ENCODE measurements around the gene ZNF609. TPM values are rescaled to one million over a fixed set of nuclear protein-coding genes. Genes with fewer than 3 reads are reported as not detected.

Gene ZNF609
- total RNA-seq, 1 experiment from 2014 or later = 12.9 TPM

GRCh38 chr15:64521726-64522164, 61.4 kb downstream of the ZNF609 start:
- DNase-seq (ENCODE audit: low read depth, low spot score) = peak; percentile 97
- in situ Hi-C loops (cut with HindIII; ENCODE audit: low pct_unique_long_range_greater_than_20kb, low sequenced_read_pairs) = no loop called here

GRCh38 chr15:64522226-64522823, 61.9 kb downstream of the ZNF609 start:
- in situ Hi-C loops (cut with HindIII; ENCODE audit: low pct_unique_long_range_greater_than_20kb, low sequenced_read_pairs) = no loop called here
- DNase-seq (ENCODE audit: low read depth, low spot score) = no peak

DNA sequence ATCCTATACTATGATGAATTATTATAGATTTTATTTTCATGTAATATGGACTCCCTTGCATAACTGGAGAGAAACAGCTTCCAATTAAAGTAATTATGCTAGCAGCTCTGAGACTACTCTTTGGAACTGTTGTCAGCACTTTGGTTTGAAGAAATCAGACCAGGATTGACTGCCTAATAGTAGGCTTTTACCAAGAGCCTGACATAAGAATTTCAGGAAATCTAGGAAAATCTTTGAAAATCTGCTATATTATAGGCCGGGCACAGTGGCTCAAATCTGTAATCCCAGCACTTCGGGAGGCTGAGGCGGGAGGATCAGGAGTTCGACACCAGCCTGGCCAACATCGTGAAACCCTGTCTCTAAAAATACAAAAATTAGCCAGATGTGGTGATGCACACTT, 62.9 kb downstream of the ZNF609 start:
- no peak for DNase-seq (ENCODE audit: low read depth, low spot score)
- in situ Hi-C loops (cut with HindIII; ENCODE audit: low pct_unique_long_range_greater_than_20kb, low sequenced_read_pairs) = no loop called here

- peak; percentile 42 for DNase-seq (ENCODE audit: low read depth, low spot score)
- in situ Hi-C loops (cut with HindIII; ENCODE audit: low pct_unique_long_range_greater_than_20kb, low sequenced_read_pairs) = no loop called here
Observed at GRCh38 chr15:64524778-64525177, 64.4 kb downstream of the ZNF609 start.

DNA sequence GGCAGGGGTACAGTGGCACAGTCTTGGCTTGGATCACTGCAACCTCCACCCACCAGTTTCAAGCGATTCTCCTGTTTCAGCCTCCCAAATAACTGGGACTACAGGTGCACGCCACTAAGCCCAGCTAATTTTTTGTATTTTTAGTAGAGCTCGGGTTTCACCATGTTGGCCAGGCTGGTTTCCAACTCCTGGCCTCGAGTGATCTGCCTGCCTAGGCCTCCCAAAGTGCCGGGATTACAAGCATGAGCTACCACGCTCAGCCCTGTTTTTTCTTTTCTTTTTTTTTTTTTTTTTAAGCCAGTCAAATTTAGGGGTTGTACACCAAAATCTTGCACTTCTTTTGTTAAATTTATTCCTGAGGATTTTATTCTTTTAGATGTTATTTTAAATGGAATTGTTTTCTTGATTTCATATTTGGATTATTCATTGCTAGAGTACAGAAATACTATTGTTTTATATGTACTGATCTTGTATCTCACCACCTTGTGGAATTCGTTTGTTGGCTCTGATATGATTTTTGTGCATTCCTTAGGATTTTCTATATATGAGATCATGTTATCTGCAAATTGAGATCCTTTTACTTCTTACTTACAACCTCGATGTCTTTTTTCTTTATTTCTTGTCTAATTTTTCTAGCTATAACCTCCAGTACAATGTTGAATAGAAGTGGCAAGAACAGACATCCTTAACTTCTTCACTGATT, 65.6 kb downstream of the ZNF609 start:
- in situ Hi-C loops (cut with HindIII; ENCODE audit: low pct_unique_long_range_greater_than_20kb, low sequenced_read_pairs) = no loop called here

DNA sequence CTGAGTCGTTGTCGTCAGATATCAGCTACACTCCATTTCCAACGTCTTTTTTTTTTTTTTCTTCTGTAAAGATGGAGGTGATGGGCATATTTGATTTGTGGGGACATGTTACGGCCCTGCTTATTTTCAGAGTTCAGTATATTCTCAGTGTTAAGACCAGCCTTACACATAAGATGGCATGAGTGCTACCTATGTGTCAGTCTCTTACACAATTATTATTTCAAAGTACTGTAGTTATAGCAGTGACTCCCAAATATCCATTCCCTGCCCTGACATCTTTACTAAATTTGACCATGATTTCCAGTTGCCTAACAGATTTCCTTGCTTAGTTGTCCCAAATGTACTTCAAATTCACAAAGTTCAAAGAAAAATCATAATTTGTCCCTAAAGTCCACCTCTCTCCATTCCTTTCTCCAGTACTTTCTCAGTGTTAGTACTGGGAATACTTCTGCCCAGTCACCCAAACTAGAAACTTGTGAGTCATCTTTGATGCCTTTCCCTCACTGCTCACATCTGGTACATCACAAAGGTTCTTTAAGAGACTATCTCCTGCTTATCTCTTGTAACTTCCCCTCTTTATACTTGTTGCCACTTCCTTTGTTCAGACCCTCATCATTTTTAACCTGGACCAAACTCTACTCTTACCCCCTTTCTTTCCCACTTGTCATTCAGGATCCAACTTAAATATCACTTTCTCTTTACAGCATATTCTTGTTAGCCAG, 67.0 kb downstream of the ZNF609 start:
- DNase-seq (ENCODE audit: low read depth, low spot score) = peak; percentile 18
- in situ Hi-C loops (cut with HindIII; ENCODE audit: low pct_unique_long_range_greater_than_20kb, low sequenced_read_pairs) = no loop called here

More for the DNA sequence above, 65.6 kb downstream of the ZNF609 start:
- no peak for DNase-seq (ENCODE audit: low read depth, low spot score)

DNA sequence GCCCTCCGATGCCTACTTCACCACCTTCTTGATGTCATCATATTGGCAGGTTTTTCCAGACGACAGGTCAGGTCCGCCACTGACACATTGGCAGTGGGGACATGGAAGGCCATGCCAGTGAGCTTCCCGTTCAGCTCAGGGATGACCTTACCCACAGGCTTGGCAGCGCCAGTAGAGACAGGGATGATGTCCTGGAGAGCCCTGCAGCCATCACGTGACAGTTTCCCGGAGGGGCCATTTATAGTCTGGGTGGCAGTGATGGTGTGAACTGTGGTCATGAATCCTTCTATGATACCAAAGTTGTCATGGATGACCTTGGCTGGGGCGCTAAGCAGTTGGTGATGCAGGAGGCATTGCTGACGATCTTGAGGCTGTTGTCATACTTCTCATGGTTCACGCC, 68.5 kb downstream of the ZNF609 start:
- DNase-seq (ENCODE audit: low read depth, low spot score) = no peak
- in situ Hi-C loops (cut with HindIII; ENCODE audit: low pct_unique_long_range_greater_than_20kb, low sequenced_read_pairs) = no loop called here

DNA sequence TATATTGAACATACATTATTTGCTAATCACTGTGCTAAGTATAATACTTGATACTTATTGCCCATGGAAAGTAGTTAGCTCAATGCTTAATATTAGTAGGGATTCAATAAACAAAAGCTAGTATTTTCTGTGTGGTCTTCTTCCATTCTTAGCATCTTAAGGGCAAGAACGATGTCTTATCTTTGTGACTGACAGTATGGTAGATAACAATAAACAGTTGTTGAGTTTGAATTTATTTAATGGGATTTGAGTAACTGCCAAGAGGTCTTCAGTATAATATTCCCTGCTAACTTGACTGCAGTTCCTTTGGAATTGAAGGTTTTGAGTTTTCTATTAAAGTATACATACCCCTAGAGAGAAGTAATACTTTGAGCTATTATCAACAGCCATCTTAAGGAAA, 70.1 kb downstream of the ZNF609 start:
- DNase-seq (ENCODE audit: low read depth, low spot score) = no peak
- in situ Hi-C loops (cut with HindIII; ENCODE audit: low pct_unique_long_range_greater_than_20kb, low sequenced_read_pairs) = no loop called here

DNA sequence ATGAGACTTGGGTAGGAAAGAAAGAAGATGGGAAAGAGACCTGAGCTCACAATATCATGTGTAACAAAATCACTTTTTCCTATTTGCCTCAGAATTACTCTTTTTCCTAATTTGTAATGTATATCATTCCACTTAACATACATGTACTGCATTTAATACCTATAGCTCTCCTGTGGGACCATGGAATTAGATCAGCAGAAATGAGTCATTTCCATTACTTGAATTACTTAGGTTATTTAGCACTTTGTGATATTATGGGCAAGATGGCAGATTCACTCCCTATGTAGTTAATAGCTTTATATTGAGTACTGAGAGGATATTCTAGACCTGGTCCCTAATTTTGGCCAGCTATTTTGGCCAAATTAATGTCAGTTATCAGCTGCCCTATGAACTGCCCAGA, 70.5 kb downstream of the ZNF609 start:
- DNase-seq (ENCODE audit: low read depth, low spot score) = no peak
- in situ Hi-C loops (cut with HindIII; ENCODE audit: low pct_unique_long_range_greater_than_20kb, low sequenced_read_pairs) = no loop called here

DNA sequence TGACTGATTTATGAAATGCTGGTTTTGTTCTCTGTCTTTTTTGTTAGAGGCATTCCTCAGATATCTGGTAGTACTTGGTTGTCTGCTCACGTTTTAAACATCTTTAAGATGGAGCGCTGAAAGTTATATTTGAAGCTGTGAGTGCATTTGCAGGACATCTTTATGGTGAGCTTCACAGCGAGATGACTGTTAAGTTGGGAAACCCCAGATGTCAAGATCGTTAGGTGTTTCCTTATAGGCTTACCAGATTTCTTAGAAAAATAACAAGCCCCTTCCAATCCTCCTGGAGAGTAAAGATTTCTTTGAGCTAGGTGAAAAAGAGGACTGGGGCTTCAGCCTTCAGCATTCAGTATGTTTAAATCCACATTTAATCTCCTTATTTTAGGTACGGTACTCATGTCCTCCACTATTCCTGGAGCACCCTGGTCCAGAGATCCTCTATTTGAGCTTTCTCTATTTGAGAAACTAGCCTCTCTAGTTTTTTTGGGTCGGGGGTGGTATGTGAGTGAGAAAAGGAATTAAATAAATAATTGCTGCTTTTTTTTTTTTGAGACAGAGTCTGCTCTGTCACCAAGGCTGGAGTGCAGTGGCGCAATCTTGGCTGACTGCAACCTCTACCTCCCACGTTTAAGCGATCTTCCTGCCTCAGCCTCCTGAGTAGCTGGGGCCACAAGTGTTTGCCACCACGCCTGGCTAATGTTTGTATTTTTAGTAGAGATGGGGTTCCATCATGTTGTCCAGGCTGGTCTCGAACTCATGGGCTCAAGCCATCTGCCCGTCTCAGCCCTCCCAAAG, 72.3 kb downstream of the ZNF609 start:
- in situ Hi-C loops (cut with HindIII; ENCODE audit: low pct_unique_long_range_greater_than_20kb, low sequenced_read_pairs) = no loop called here
- DNase-seq (ENCODE audit: low read depth, low spot score) = no peak

DNA sequence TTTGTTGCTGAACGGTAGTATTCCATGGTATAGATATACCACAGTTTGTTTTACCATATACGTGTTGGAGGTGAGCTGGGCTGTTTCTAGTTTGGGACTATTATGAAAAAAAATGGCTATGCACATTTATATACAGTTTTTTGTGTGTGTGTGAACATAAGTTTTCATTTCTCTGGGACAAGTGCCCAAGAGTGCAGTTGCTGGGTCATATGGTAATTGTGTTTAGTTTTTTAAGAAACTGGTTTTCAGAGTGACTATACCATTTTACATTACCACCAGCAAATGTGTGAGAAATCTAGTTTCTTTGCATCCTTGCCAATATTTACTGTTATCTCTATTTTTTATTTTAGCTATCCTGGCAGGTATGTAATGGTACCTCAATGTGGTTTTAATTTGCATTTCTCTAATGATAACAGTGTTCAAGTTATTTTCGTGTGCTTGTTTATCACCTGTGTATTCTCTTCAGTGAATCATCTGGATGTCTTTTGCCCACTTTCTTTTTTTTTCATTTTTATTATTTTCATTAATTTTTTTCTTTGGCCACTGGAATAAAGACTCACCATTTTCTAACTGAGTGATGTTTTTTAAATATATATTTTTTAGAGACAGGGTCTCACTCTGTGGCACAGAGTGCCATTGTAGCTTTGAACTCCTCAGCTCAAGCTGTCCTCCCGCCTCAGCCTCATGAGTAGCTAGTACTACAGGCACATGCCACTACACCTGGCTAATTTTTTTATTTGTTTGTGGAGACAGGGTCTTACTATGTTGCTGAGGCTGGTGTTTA, 75.3 kb downstream of the ZNF609 start:
- in situ Hi-C loops (cut with HindIII; ENCODE audit: low pct_unique_long_range_greater_than_20kb, low sequenced_read_pairs) = no loop called here
- no peak for DNase-seq (ENCODE audit: low read depth, low spot score)

DNA sequence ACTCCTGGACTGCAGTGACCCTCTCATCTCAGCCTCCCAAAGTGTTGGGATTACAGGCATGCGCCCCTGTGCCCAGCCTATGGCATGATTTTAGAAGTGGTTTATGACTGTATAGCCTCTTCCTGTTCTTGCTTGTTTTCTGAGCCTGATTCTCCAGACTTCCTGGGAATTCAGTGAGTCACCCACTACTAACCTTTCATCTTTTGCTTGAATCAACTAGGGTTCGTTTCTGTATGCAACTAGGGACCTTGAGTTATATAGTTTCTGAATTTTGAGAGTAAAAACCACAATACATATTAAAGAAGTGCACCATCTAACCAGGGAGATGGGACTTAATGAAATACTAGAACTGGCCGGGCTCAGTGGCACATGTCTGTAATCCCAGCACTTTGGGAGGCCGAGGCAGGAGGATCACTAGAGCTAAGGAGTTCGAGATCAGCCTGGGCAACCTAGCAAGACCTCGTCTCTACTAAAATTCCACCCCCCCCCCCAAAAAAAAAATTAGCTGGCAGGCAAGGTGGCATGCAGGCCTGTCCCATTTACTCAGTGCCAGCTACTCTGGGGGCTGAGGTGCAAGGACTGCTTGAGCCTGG, 76.0 kb downstream of the ZNF609 start:
- peak; percentile 39 for DNase-seq (ENCODE audit: low read depth, low spot score)
- in situ Hi-C loops (cut with HindIII; ENCODE audit: low pct_unique_long_range_greater_than_20kb, low sequenced_read_pairs) = no loop called here

GRCh38 chr15:64542091-64542490, 81.7 kb downstream of the ZNF609 start:
- in situ Hi-C loops (cut with HindIII; ENCODE audit: low pct_unique_long_range_greater_than_20kb, low sequenced_read_pairs) = no loop called here
- DNase-seq (ENCODE audit: low read depth, low spot score) = no peak

- in situ Hi-C loops (cut with HindIII; ENCODE audit: low pct_unique_long_range_greater_than_20kb, low sequenced_read_pairs) = no loop called here
- DNase-seq (ENCODE audit: low read depth, low spot score) = no peak
Observed at GRCh38 chr15:64544450-64544849, 84.1 kb downstream of the ZNF609 start.

DNA sequence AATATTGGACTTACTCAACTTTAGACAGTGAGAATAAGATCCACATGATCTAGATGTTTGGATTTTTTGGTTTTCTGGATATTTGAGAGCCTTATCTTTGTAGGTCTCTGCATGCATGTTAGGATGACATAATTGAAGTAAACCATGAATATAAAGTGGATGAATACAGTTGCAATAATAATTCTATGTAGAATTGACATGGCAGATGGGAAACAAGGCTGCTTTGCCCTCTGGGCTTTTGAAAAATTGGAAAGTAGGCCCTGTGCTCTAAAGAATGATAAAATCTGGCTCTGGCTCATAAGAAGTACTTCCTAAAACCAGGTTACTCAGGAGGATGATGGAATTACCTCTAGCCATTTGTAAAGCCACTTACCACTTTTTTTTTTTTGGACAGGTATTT, 86.9 kb downstream of the ZNF609 start:
- DNase-seq (ENCODE audit: low read depth, low spot score) = no peak
- in situ Hi-C loops (cut with HindIII; ENCODE audit: low pct_unique_long_range_greater_than_20kb, low sequenced_read_pairs) = no loop called here

DNA sequence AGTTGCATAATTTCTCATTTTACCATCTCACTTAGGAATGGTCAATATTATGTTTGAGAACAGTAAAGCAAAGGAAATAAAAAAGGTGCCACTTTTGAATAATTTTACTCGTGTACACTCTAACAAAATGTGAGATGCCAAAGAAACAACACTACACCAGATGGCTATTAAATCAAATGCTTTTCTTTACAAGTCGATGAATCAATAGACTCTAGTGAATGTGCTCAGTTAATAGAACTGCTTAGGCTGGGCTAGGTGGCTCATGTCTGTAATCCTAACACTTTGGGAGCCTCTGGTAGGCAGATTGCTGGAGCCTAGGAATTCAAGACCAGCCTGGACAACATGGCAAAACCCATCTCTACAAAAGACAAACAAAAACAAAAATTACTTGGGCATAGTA, 87.9 kb downstream of the ZNF609 start:
- in situ Hi-C loops (cut with HindIII; ENCODE audit: low pct_unique_long_range_greater_than_20kb, low sequenced_read_pairs) = no loop called here
- no peak for DNase-seq (ENCODE audit: low read depth, low spot score)

GRCh38 chr15:64549860-64550259, 89.5 kb downstream of the ZNF609 start:
- DNase-seq (ENCODE audit: low read depth, low spot score) = no peak
- in situ Hi-C loops (cut with HindIII; ENCODE audit: low pct_unique_long_range_greater_than_20kb, low sequenced_read_pairs) = no loop called here

Measured in SK-MEL-5 (cell line).